ENCODE data around the gene C16orf90.

C16orf90 gene

GRCh38 chr16:3487521-3488410 lies 7.5 kb downstream of the C16orf90 start:
- in situ Hi-C loops (cut with MboI; ENCODE audit: low pct_unique_long_range_greater_than_20kb, low sequenced_read_pairs, unreplicated experiment): no loop called here
- TF ChIP-seq, protein P1, sequence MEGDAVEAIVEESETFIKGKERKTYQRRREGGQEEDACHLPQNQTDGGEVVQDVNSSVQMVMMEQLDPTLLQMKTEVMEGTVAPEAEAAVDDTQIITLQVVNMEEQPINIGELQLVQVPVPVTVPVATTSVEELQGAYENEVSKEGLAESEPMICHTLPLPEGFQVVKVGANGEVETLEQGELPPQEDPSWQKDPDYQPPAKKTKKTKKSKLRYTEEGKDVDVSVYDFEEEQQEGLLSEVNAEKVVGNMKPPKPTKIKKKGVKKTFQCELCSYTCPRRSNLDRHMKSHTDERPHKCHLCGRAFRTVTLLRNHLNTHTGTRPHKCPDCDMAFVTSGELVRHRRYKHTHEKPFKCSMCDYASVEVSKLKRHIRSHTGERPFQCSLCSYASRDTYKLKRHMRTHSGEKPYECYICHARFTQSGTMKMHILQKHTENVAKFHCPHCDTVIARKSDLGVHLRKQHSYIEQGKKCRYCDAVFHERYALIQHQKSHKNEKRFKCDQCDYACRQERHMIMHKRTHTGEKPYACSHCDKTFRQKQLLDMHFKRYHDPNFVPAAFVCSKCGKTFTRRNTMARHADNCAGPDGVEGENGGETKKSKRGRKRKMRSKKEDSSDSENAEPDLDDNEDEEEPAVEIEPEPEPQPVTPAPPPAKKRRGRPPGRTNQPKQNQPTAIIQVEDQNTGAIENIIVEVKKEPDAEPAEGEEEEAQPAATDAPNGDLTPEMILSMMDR (IDR thresholded peaks at IDR 0.05; ENCODE audit: extremely low read depth, insufficient read depth, missing control alignments): no peak
- DNase-seq (ENCODE audit: low spot score): no peak

- TF ChIP-seq, protein P1 (IDR thresholded peaks at IDR 0.05; ENCODE audit: extremely low read depth, insufficient read depth, missing control alignments): no peak
- DNase-seq (ENCODE audit: low spot score): no peak
- in situ Hi-C loops (cut with MboI; ENCODE audit: low pct_unique_long_range_greater_than_20kb, low sequenced_read_pairs, unreplicated experiment): no loop called here
Observed at GRCh38 chr16:3486506-3487215, 8.6 kb downstream of the C16orf90 start.

DNA sequence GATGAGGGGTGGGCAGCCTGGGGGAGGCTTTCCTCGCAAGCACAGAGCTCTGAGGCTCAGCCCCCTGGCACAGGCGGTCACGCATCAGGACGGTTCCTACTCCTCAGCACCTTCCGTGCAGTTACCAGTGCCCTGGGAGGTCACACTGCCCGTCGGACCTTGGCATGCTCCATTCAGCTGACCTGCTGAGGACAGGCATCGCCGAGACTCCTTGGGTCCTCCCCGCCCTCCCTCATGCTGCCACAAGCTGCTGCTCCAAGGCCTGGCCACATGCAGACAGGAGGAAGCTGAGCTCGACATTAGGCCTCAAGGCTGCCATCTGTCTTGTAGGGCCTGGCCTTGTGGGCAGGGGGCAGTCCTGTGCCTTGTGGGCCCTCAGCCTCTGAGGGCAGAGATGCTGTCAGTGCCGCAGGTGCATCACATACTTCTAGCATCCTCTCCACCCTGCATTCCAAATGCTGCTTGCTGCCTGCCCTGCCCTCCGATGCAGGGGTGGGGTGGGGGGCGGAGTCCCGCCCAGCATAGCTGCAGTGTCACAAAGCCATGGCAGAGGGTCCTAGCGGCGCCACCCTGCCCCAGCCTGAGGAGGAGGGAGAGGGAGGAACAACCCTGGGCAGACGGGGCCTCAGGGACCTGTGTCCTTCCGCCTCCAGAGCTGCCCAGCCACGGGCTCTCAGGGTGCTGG lies 9.3 kb downstream of the C16orf90 start:
- in situ Hi-C loops (cut with MboI; ENCODE audit: low pct_unique_long_range_greater_than_20kb, low sequenced_read_pairs, unreplicated experiment): no loop called here
- no peak for DNase-seq (ENCODE audit: low spot score)
- TF ChIP-seq, protein P1 (IDR thresholded peaks at IDR 0.05; ENCODE audit: extremely low read depth, insufficient read depth, missing control alignments): no peak

DNA sequence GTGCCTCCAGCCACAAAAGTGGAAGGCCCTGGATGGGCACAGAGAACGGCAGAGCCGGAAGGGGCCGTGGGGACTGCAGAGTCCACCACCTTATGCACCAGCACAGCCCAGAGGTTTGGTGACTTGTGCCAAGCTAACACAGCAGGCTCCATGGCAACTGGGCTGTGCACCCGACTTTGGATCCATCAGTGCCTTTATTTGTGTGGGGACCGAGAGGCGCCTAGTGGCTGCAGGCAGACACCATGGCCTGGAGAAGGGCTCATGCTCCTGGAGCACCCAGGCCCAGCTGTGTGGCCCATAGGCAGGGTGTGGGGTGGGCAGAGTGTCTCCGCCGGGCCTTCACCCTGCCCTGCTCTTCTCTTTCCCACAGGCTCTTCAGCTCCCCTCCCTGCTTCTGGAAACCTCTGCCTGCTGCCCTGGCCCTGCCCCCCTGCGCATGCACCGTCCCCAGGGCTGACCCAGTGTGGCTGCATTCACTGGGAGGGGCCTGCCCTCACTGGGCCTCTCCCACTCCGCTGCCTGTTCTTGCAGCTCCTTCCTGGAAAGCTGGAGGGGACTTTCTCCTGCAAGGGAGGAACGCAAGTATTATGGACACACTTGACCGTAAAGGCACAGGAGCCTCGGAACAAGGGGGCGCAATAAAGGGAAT lies 10.1 kb downstream of the C16orf90 start:
- TF ChIP-seq, protein P1 (IDR thresholded peaks at IDR 0.05; ENCODE audit: extremely low read depth, insufficient read depth, missing control alignments): no peak
- no peak for DNase-seq (ENCODE audit: low spot score)
- in situ Hi-C loops (cut with MboI; ENCODE audit: low pct_unique_long_range_greater_than_20kb, low sequenced_read_pairs, unreplicated experiment): no loop called here

DNA sequence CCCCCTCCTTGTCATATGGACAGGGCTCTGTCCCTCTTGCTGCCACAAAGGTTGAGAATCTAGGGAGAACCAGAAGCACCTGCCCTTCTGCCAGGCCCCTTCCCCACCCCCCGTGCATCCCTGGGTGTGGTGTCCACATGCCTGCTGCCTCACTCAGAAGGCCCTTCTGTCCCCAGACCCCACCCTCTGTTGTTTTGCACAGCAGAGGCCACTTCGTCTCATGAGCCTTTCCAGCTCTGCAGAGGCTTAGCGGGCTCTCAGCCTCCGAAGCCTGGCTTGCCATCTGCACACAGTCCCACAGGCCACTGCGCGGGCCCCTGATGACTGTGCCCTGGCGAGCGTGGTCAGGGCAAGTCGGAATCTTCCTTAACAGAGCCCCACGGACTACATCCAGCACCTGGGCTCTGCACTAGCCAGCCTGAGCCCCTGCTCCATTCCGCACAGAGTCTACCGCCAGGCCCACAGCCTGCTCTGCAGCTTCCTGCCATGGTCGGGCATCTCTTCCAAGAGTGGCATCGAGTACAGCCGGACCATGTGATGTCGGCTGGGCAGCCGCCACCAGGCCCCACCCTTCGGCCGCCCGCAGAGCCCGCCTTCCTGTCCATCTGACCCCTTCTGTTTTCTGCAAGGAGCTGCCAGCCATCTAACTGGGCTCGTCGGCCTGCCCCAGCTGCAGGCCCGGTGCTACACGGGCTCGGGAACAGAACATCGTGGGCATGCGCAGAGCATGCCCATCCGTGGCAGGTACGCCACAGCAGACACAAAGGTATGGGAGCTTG lies 10.8 kb downstream of the C16orf90 start:
- in situ Hi-C loops (cut with MboI; ENCODE audit: low pct_unique_long_range_greater_than_20kb, low sequenced_read_pairs, unreplicated experiment): no loop called here
- no peak for DNase-seq (ENCODE audit: low spot score)
- TF ChIP-seq, protein P1 (IDR thresholded peaks at IDR 0.05; ENCODE audit: extremely low read depth, insufficient read depth, missing control alignments): no peak

Measured in GM13977 (cell line).